ENCODE measurements around the gene GINM1. TPM values are rescaled to one million over a fixed set of nuclear protein-coding genes. Genes with fewer than 3 reads are reported as not detected.

GINM1 gene
- total and polyA plus RNA-seq, 9 of the 15 experiments (the other 6 are each of a cell fraction or from before 2014, with no cell fraction given): 5.0 to 19.3 (median 14.2) TPM

DNA sequence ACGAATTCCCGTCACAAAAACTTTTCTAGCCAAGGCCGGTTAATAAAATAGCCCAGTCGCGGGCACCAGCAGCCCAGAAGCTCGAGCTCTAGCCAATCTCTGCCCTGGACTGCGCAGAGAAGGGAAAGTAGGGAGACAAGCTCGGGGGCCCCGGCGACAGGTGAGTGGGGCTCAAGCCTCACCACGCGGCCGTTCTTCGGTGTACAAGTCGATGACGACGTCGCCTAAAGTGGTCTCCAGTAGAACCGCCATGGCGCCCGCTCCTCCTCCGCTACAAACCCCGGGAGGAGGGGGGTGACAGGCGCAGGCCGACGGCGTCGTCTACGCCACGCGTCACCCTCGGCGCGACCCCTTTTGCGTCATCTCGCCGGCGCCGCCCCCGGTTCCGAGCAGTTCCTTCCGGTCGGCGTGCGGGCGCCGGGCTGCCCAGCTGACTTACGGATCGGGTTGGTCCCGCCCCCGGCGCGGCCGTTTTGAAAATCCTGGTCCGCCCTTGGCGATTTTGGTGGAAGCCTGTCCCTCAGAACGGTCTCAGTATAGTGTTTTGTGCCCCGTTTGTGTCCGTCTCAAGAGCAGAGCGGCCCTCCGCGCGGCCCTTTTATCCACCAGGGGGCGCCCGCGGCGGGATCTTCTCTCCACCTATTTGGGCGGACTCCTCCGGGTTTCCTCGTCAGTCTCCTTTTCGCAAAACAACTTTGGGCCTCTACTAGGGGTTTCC, 20.3 kb upstream of the GINM1 start, which contains the start of gene PPIL4 (continued):
- TF ChIP-seq, protein P1, sequence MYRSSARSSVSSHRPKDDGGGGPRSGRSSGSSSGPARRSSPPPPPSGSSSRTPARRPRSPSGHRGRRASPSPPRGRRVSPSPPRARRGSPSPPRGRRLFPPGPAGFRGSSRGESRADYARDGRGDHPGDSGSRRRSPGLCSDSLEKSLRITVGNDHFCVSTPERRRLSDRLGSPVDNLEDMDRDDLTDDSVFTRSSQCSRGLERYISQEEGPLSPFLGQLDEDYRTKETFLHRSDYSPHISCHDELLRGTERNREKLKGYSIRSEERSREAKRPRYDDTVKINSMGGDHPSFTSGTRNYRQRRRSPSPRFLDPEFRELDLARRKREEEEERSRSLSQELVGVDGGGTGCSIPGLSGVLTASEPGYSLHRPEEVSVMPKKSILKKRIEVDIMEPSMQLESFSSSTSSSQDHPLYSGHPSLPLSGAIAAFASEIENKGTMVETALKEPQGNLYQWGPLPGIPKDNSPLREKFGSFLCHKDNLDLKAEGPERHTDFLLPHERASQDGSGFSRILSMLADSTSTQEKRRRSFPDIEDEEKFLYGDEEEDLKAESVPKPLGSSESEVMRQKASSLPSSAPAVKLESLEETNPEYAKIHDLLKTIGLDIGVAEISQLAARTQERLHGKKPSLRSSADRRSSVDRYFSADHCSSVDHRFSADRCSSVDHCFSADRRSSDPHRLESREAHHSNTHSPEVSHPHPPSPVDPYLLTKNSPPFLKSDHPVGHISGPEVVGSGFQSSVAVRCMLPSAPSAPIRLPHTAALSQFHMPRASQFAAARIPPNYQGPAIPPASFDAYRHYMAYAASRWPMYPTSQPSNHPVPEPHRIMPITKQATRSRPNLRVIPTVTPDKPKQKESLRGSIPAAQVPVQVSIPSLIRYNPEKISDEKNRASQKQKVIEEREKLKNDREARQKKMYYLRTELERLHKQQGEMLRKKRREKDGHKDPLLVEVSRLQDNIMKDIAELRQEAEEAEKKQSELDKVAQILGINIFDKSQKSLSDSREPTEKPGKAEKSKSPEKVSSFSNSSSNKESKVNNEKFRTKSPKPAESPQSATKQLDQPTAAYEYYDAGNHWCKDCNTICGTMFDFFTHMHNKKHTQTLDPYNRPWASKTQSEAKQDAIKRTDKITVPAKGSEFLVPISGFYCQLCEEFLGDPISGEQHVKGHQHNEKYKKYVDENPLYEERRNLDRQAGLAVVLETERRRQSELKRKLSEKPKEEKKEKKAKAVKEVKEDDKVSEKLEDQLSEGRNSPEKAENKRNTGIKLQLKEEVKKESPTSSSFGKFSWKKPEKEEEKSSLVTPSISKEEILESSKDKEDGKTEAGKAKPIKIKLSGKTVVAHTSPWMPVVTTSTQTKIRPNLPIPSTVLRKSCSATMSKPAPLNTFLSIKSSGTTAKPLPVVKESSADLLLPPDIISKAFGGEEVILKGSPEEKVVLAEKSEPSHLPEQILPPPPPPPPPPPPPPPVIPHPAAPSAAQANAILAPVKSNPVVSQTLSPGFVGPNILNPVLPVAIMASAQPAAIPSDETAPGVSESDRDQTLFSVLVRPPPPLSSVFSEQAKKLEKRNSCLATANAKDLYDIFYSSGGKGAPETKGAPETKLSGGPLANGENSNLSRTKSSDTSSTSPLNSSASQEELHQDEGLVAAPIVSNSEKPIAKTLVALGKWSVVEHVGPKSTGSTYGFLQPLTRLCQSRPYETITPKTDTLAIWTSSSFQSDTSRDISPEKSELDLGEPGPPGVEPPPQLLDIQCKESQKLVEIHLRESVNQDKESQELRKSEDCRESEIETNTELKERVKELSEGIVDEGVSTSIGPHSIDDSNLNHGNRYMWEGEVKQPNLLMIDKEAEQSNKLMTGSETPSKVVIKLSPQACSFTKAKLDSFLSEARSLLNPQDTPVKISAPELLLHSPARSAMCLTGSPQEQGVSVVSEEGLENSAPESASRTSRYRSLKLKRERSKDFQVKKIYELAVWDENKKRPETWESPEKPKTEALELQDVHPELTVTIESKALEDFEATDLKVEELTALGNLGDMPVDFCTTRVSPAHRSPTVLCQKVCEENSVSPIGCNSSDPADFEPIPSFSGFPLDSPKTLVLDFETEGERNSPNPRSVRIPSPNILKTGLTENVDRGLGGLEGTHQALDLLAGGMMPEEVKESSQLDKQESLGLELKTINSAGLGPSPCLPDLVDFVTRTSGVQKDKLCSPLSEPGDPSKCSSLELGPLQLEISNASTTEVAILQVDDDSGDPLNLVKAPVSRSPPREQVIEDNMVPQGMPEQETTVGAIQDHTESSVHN (IDR thresholded peaks at IDR 0.05; ENCODE audit: borderline replicate concordance in 1 of 2, low read depth in 1 of 2): no peak
- peak; percentile 84; the same call in 1 of the 2 replicates for TF ChIP-seq NR2C2 (CRISPR knock-in tag; IDR thresholded peaks at IDR 0.05)
- TF ChIP-seq NR2C2 (tag; IDR thresholded peaks at IDR 0.05): peak; percentile 94
- TF ChIP-seq ZNF282 (CRISPR knock-in tag; IDR thresholded peaks at IDR 0.05): no peak
- TF ChIP-seq ZNF785 (CRISPR knock-in tag; IDR thresholded peaks at IDR 0.05): no peak
- TF ChIP-seq, protein P2, sequence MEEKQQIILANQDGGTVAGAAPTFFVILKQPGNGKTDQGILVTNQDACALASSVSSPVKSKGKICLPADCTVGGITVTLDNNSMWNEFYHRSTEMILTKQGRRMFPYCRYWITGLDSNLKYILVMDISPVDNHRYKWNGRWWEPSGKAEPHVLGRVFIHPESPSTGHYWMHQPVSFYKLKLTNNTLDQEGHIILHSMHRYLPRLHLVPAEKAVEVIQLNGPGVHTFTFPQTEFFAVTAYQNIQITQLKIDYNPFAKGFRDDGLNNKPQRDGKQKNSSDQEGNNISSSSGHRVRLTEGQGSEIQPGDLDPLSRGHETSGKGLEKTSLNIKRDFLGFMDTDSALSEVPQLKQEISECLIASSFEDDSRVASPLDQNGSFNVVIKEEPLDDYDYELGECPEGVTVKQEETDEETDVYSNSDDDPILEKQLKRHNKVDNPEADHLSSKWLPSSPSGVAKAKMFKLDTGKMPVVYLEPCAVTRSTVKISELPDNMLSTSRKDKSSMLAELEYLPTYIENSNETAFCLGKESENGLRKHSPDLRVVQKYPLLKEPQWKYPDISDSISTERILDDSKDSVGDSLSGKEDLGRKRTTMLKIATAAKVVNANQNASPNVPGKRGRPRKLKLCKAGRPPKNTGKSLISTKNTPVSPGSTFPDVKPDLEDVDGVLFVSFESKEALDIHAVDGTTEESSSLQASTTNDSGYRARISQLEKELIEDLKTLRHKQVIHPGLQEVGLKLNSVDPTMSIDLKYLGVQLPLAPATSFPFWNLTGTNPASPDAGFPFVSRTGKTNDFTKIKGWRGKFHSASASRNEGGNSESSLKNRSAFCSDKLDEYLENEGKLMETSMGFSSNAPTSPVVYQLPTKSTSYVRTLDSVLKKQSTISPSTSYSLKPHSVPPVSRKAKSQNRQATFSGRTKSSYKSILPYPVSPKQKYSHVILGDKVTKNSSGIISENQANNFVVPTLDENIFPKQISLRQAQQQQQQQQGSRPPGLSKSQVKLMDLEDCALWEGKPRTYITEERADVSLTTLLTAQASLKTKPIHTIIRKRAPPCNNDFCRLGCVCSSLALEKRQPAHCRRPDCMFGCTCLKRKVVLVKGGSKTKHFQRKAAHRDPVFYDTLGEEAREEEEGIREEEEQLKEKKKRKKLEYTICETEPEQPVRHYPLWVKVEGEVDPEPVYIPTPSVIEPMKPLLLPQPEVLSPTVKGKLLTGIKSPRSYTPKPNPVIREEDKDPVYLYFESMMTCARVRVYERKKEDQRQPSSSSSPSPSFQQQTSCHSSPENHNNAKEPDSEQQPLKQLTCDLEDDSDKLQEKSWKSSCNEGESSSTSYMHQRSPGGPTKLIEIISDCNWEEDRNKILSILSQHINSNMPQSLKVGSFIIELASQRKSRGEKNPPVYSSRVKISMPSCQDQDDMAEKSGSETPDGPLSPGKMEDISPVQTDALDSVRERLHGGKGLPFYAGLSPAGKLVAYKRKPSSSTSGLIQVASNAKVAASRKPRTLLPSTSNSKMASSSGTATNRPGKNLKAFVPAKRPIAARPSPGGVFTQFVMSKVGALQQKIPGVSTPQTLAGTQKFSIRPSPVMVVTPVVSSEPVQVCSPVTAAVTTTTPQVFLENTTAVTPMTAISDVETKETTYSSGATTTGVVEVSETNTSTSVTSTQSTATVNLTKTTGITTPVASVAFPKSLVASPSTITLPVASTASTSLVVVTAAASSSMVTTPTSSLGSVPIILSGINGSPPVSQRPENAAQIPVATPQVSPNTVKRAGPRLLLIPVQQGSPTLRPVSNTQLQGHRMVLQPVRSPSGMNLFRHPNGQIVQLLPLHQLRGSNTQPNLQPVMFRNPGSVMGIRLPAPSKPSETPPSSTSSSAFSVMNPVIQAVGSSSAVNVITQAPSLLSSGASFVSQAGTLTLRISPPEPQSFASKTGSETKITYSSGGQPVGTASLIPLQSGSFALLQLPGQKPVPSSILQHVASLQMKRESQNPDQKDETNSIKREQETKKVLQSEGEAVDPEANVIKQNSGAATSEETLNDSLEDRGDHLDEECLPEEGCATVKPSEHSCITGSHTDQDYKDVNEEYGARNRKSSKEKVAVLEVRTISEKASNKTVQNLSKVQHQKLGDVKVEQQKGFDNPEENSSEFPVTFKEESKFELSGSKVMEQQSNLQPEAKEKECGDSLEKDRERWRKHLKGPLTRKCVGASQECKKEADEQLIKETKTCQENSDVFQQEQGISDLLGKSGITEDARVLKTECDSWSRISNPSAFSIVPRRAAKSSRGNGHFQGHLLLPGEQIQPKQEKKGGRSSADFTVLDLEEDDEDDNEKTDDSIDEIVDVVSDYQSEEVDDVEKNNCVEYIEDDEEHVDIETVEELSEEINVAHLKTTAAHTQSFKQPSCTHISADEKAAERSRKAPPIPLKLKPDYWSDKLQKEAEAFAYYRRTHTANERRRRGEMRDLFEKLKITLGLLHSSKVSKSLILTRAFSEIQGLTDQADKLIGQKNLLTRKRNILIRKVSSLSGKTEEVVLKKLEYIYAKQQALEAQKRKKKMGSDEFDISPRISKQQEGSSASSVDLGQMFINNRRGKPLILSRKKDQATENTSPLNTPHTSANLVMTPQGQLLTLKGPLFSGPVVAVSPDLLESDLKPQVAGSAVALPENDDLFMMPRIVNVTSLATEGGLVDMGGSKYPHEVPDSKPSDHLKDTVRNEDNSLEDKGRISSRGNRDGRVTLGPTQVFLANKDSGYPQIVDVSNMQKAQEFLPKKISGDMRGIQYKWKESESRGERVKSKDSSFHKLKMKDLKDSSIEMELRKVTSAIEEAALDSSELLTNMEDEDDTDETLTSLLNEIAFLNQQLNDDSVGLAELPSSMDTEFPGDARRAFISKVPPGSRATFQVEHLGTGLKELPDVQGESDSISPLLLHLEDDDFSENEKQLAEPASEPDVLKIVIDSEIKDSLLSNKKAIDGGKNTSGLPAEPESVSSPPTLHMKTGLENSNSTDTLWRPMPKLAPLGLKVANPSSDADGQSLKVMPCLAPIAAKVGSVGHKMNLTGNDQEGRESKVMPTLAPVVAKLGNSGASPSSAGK (IDR thresholded peaks at IDR 0.05): peak; percentile 62; the same call in 1 of the 2 replicates
- peak; percentile 100 for TF ChIP-seq CREM (IDR thresholded peaks at IDR 0.05; ENCODE audit: low read depth)

All from K562 (cell line).